Measurements from ENCODE around the gene ZNF862.

ZNF862 gene

DNA sequence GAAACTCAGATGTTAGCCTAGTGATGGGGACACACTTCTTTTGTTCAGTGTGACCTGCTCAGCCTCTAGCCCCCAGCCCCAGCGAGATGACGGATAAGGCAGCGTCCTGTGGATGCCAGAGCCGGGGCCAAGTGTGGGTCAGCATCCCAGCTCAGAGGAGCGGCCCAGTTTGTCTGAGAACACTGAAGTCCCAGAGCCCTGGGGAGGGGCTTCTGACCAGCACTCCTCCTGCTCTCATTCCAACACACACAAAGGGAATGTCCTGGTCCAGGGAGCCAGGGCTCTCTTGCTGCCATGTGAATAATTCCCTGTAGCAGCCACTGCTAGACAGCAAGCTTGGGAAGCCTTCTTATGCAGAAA is 31.1 kb downstream of the ZNF862 start:
- H3K79me2 ChIP-seq (ENCODE audit: insufficient read depth, low read length): peaks cover 15% of the 10 kb centered on the region
- peak overlapping the region; percentile 7; the same call in 1 of the 2 replicates for H3K9ac ChIP-seq (ENCODE audit: low read depth, low read length)
- H3K4me3 ChIP-seq (ENCODE audit: low read depth in 1 of 2, low read length in 2 of 2): no peak overlapping the region
- H3K27me3 ChIP-seq (ENCODE audit: insufficient read depth, low read length, poor library complexity): no peaks in the 10 kb centered on the region
- TF ChIP-seq, protein P1, sequence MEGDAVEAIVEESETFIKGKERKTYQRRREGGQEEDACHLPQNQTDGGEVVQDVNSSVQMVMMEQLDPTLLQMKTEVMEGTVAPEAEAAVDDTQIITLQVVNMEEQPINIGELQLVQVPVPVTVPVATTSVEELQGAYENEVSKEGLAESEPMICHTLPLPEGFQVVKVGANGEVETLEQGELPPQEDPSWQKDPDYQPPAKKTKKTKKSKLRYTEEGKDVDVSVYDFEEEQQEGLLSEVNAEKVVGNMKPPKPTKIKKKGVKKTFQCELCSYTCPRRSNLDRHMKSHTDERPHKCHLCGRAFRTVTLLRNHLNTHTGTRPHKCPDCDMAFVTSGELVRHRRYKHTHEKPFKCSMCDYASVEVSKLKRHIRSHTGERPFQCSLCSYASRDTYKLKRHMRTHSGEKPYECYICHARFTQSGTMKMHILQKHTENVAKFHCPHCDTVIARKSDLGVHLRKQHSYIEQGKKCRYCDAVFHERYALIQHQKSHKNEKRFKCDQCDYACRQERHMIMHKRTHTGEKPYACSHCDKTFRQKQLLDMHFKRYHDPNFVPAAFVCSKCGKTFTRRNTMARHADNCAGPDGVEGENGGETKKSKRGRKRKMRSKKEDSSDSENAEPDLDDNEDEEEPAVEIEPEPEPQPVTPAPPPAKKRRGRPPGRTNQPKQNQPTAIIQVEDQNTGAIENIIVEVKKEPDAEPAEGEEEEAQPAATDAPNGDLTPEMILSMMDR (IDR thresholded peaks at IDR 0.05; ENCODE audit: borderline replicate concordance, extremely low read depth, low read length, poor library complexity, severe bottlenecking): no peak
- no peak for TF ChIP-seq EZH2 (IDR thresholded peaks at IDR 0.05; ENCODE audit: borderline replicate concordance, low read depth, low read length, severe bottlenecking)
- no peaks in the 10 kb centered on the region for H4K20me1 ChIP-seq (ENCODE audit: insufficient read depth, low read length)
- peaks cover 93% of the 10 kb centered on the region for H3K4me1 ChIP-seq (ENCODE audit: insufficient read depth, low read length)
- H2AFZ ChIP-seq (ENCODE audit: low read depth, low read length): no peak overlapping the region
- DNase-seq (no peak), ATAC-seq (ENCODE audit: insufficient read depth, low read depth) (no peak)
- H3K9me3 ChIP-seq (ENCODE audit: insufficient read depth, low read length, severe bottlenecking): no peaks in the 10 kb centered on the region
- 0 out of 2 replicates have a peak overlapping the region, but pooled peaks have one; percentile 4 for H3K4me2 ChIP-seq (ENCODE audit: insufficient read depth, low read length)
- H3K27ac ChIP-seq (ENCODE audit: low read length): peak overlapping the region; percentile 97
- peaks cover 32% of the 10 kb centered on the region for H3K36me3 ChIP-seq (ENCODE audit: insufficient read depth, low read length)

DNA sequence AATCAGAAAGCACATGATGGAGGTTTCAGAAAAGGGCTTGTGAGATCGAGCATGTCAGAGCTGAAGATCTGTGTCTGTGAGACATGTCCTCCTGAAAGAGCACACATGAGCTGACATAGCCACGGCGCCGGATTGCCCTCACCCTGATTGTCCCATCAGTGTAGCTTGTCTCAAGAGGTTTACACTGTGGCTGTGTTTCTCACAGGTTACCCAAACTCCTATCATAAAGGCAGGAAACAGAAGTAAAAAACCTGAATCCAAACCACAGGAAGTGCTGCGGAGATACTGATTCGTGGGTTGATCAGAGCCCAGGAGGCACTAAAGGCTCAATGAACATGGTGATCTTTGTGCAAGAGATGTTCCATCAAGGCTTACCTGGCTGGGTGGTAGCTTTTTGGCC is 31.7 kb downstream of the ZNF862 start:
- no peak overlapping the region for H3K9ac ChIP-seq (ENCODE audit: low read depth, low read length)
- H3K27me3 ChIP-seq (ENCODE audit: insufficient read depth, low read length, poor library complexity): no peaks in the 10 kb centered on the region
- peaks cover 27% of the 10 kb centered on the region for H3K36me3 ChIP-seq (ENCODE audit: insufficient read depth, low read length)
- H3K27ac ChIP-seq (ENCODE audit: low read length): peak overlapping the region; percentile 97
- H3K79me2 ChIP-seq (ENCODE audit: insufficient read depth, low read length): peaks cover 21% of the 10 kb centered on the region
- H4K20me1 ChIP-seq (ENCODE audit: insufficient read depth, low read length): no peaks in the 10 kb centered on the region
- DNase-seq (peak; percentile 43), ATAC-seq (ENCODE audit: insufficient read depth, low read depth) (peak; percentile 25)
- no peak overlapping the region for H2AFZ ChIP-seq (ENCODE audit: low read depth, low read length)
- H3K9me3 ChIP-seq (ENCODE audit: insufficient read depth, low read length, severe bottlenecking): no peaks in the 10 kb centered on the region
- 0 out of 2 replicates have a peak overlapping the region, but pooled peaks have one; percentile 4 for H3K4me2 ChIP-seq (ENCODE audit: insufficient read depth, low read length)
- H3K4me1 ChIP-seq (ENCODE audit: insufficient read depth, low read length): peaks cover 93% of the 10 kb centered on the region
- TF ChIP-seq, protein P1 (IDR thresholded peaks at IDR 0.05; ENCODE audit: borderline replicate concordance, extremely low read depth, low read length, poor library complexity, severe bottlenecking): no peak
- TF ChIP-seq EZH2 (IDR thresholded peaks at IDR 0.05; ENCODE audit: borderline replicate concordance, low read depth, low read length, severe bottlenecking): no peak
- no peak overlapping the region for H3K4me3 ChIP-seq (ENCODE audit: low read depth in 1 of 2, low read length in 2 of 2)

DNA sequence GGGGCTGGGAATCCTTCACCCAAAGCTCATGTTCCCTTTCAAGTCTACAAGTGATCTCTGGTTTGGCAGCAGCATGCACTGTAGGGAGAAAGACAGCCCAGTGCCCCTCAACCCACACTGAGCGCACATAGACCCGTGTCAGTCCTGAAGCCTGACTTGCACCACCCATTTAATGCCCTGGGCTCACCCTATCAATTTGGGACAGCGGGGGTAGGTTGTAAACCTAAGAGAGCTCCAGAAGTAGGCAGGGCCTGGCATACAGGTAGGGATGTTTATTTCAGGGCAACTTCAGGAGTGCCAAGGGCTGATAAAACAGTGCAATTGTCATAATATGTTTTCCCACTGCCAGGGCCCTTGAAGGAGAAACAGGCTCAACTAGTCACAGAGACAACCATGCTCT is 32.1 kb downstream of the ZNF862 start:
- Histone ChIP-seq H4K20me1 (ENCODE audit: insufficient read depth, low read length) (no peaks in the 10 kb centered on the region), H3K27me3 (ENCODE audit: insufficient read depth, low read length, poor library complexity) (no peaks in the 10 kb centered on the region), H3K4me2 (ENCODE audit: insufficient read depth, low read length) (peak overlapping the region; percentile 4; the same call in 1 of the 2 replicates), H3K4me1 (ENCODE audit: insufficient read depth, low read length) (peaks cover 93% of the 10 kb centered on the region), H3K9ac (ENCODE audit: low read depth, low read length) (no peak overlapping the region), H3K79me2 (ENCODE audit: insufficient read depth, low read length) (peaks cover 25% of the 10 kb centered on the region), H3K27ac (ENCODE audit: low read length) (peak overlapping the region; percentile 97), H3K9me3 (ENCODE audit: insufficient read depth, low read length, severe bottlenecking) (no peaks in the 10 kb centered on the region), H3K4me3 (ENCODE audit: low read depth in 1 of 2, low read length in 2 of 2) (no peak overlapping the region), H2AFZ (ENCODE audit: low read depth, low read length) (no peak overlapping the region), H3K36me3 (ENCODE audit: insufficient read depth, low read length) (peaks cover 23% of the 10 kb centered on the region)
- DNase-seq: no peak
- no peak for ATAC-seq (ENCODE audit: insufficient read depth, low read depth)
- TF ChIP-seq, protein P1 (IDR thresholded peaks at IDR 0.05; ENCODE audit: borderline replicate concordance, extremely low read depth, low read length, poor library complexity, severe bottlenecking): no peak
- TF ChIP-seq EZH2 (IDR thresholded peaks at IDR 0.05; ENCODE audit: borderline replicate concordance, low read depth, low read length, severe bottlenecking): no peak
